ENCODE data around the gene CAST.
"Not testable (repeated sequence)": the region's sequence is repeated elsewhere in the genome, so short reads cannot be mapped to it uniquely, and the experiment has no call there.

Gene CAST

DNA sequence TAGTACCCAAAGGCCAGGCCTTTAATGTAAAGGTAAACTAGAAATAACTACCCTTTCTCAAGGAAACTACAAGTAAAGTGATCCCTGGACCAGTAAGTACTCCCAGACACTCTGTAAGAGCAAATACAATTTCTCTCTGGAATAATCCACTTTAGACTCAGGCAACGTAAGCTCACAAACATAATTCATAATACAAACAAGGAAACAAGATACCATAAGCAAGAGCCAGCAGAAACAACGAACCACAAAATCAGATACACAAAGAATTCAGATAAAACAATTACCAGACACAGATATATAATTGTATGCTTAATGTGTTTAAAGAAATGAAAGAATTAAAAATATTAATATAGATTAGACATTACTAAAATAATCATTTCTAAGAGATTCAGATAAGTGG lies 133.4 kb downstream of the CAST start:
- Mint-ChIP-seq H3K4me3 (no peak overlapping the region), H3K9me3 (peaks cover 3% of the 10 kb centered on the region), H3K27me3 (ENCODE audit: low read depth, poor library complexity) (no peaks in the 10 kb centered on the region), H3K27ac (no peak overlapping the region), H3K36me3 (ENCODE audit: low read depth) (peaks cover 39% of the 10 kb centered on the region), H3K4me1 (no peaks in the 10 kb centered on the region)
- TF ChIP-seq, protein P1, sequence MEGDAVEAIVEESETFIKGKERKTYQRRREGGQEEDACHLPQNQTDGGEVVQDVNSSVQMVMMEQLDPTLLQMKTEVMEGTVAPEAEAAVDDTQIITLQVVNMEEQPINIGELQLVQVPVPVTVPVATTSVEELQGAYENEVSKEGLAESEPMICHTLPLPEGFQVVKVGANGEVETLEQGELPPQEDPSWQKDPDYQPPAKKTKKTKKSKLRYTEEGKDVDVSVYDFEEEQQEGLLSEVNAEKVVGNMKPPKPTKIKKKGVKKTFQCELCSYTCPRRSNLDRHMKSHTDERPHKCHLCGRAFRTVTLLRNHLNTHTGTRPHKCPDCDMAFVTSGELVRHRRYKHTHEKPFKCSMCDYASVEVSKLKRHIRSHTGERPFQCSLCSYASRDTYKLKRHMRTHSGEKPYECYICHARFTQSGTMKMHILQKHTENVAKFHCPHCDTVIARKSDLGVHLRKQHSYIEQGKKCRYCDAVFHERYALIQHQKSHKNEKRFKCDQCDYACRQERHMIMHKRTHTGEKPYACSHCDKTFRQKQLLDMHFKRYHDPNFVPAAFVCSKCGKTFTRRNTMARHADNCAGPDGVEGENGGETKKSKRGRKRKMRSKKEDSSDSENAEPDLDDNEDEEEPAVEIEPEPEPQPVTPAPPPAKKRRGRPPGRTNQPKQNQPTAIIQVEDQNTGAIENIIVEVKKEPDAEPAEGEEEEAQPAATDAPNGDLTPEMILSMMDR (IDR thresholded peaks at IDR 0.05) = no peak
- DNase-seq = no peak

DNA sequence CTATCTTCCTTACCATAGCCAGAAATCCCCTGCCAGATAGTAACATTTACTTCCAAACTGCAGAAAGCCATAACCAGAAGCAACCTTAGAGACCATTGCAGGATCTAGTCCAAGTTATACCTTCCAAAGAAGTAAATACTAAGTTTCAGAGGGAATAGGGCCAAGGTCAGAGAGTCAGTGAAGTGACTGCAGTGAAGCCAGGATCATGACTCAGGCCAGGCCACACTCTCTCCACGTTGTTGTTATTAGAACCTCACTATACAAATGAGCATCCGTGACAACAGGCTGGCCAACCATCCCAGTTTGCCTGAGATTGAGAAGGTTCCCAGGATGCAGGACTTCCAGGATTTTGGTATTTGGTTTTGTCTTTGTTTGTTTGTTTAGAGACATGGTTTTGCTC lies 134.3 kb downstream of the CAST start:
- Mint-ChIP-seq H3K36me3 (ENCODE audit: low read depth) (peaks cover 39% of the 10 kb centered on the region), H3K27me3 (ENCODE audit: low read depth, poor library complexity) (peaks cover 2% of the 10 kb centered on the region), H3K27ac (no peak overlapping the region), H3K4me3 (no peak overlapping the region), H3K4me1 (no peaks in the 10 kb centered on the region), H3K9me3 (peaks cover 3% of the 10 kb centered on the region)
- DNase-seq = no peak
- TF ChIP-seq, protein P1 (IDR thresholded peaks at IDR 0.05) = no peak

DNA sequence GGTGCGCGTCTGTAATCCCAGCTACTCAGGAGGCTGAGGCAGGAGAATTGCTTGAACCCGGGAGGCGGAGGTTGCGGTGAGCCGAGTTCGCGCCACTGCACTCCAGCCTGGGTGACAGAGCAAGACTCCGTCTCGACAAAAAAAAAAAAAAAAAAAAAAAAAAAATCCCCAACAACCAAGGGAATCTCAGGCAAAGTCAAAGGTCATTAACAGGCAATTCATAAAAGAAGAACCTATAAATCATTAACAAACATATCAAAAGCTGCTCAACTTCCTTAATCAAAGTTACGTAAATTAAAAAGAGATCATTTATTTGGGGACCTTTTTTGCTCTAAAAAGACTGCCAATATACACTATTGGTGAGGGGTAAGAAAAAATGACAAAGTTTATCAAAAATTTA lies 139.5 kb downstream of the CAST start:
- H3K27ac Mint-ChIP-seq, H3K9me3 Mint-ChIP-seq, DNase-seq: not testable (repeated sequence)

DNA sequence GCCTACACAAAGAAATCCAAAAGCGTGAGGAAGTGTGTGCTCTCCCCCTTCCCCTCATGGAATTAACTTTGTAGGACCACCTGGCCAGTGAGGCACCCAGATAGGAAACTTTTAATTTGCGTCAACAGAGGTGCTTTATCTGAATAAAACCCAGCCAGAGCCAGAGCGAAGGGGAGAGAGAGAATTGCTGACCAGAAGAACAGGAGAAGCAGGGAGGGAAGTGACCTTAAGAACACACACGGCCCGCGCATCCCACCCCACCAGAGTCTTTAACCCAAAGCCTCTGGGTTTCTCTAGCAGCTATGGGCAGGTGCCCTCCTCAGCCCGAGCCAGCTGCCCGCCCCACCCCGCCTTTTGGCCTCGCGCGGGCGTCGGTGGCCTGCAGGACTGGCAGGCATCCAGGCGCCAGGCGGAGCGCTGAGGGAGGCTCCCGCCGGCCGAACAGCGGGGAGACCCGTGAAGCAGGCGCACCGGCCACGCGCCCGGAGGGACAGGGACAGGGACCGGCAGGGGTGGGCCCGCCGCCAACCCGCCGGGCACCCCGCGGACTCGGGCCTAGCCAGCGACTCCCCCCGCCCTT lies 145.0 kb downstream of the CAST start:
- Mint-ChIP-seq H3K4me3 (peak overlapping the region; percentile 89), H3K4me1 (peaks cover 29% of the 10 kb centered on the region), H3K9me3 (no peaks in the 10 kb centered on the region), H3K36me3 (ENCODE audit: low read depth) (peaks cover 10% of the 10 kb centered on the region), H3K27ac (peak overlapping the region; percentile 51), H3K27me3 (ENCODE audit: low read depth, poor library complexity) (peaks cover 32% of the 10 kb centered on the region)
- peak; percentile 66 for DNase-seq
- TF ChIP-seq, protein P1 (IDR thresholded peaks at IDR 0.05) = no peak

More for the DNA sequence above, 139.5 kb downstream of the CAST start:
- H3K4me3 Mint-ChIP-seq = not testable (repeated sequence)
- Mint-ChIP-seq H3K36me3 (ENCODE audit: low read depth) (peaks cover 28% of the 10 kb centered on the region), H3K27me3 (ENCODE audit: low read depth, poor library complexity) (peaks cover 17% of the 10 kb centered on the region), H3K4me1 (peaks cover 14% of the 10 kb centered on the region)

DNA sequence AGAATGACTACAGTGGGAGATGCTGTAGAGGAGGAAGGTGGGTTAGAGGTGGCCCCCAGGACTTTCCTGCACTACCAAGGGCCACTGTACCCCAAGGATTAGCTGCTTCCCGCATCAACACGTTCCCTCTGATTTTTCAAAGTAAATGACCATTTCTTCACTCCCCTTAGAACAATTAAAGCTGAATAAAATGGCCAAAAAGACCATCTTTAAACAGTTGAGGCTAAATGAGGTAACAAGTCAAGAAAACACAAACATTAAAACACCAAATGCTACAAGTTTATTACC lies 146.3 kb downstream of the CAST start:
- H3K27ac Mint-ChIP-seq = no peak overlapping the region
- H3K27me3 Mint-ChIP-seq (ENCODE audit: low read depth, poor library complexity) = peaks cover 32% of the 10 kb centered on the region
- TF ChIP-seq, protein P1 (IDR thresholded peaks at IDR 0.05) = no peak

DNA sequence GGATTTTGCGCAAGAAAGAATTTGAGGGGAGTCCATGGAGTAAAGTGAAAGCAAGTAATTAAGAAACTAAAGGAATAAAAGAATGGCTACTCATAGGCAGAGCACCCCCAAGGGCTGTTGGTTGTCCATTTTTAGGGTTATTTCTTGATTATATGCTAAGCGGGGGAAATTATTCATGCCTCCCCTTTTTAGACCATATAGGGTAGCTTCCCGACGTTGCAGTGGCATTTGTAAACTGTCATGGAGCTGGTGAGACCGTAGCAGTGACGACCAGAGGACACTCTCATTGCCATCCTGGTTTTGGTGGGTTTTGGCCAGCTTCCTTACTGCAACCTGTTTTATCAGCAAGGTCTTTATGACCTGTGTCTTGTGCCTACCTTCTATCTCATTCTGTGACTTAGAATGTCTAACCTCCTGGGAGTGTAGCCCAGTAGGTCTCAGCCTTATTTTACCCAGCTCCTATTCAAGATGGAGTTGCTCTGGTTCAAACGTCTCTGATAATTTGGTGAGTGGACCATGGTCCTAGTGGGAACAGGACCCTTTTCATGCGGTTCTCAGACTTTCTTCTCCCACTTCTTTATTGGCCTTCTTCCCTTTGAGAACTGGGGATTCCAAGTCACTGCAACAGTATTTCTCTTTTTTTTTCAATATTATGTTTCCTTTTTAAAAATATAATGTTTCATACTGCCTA lies 146.8 kb downstream of the CAST start:
- Mint-ChIP-seq H3K9me3 (no peaks in the 10 kb centered on the region), H3K4me3 (no peak overlapping the region)

More for the DNA sequence above, 146.3 kb downstream of the CAST start:
- no peak for DNase-seq
- no peaks in the 10 kb centered on the region for H3K9me3 Mint-ChIP-seq
- H3K4me3 Mint-ChIP-seq = peak overlapping the region; percentile 89
- peaks cover 9% of the 10 kb centered on the region for H3K36me3 Mint-ChIP-seq (ENCODE audit: low read depth)
- peaks cover 27% of the 10 kb centered on the region for H3K4me1 Mint-ChIP-seq

More for the DNA sequence above, 146.8 kb downstream of the CAST start:
- Mint-ChIP-seq H3K27ac (no peak overlapping the region), H3K27me3 (ENCODE audit: low read depth, poor library complexity) (peaks cover 32% of the 10 kb centered on the region), H3K36me3 (ENCODE audit: low read depth) (peaks cover 4% of the 10 kb centered on the region), H3K4me1 (peaks cover 24% of the 10 kb centered on the region)
- no peak for DNase-seq
- TF ChIP-seq, protein P1 (IDR thresholded peaks at IDR 0.05) = no peak
